Raji (cell line): ENCODE data around the gene MAN1C1.

Source experiments
- POLR2A ChIP-seq: IDR thresholded peaks from 2 replicates; pipeline ENCODE4 v1.6.1; 2011; ENCODE audit warnings: low read depth, low read length, control low read depth; ENCODE audit not compliant: insufficient read depth

MAN1C1 gene

DNA sequence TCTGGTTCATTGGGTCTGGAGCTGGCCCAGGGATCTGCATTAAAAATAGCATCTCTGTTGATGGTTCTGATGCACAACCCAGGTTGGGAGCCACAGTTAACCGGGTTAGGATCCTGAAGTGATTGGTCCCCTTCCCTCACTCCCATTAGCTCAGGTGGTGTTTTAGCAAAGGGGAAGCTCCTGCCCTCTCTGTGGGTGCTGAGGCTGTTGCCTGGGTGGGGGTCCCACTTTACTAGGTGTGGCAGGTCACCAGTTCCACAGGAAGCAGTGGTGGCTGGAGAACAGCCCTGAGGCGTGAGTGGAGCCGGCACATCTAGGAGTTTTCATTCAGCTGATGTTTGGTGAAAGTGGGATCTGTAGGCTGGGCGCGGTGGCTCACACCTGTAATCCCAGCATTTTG, 86.5 kb downstream of the MAN1C1 start:
- no peak for TF ChIP-seq POLR2A

DNA sequence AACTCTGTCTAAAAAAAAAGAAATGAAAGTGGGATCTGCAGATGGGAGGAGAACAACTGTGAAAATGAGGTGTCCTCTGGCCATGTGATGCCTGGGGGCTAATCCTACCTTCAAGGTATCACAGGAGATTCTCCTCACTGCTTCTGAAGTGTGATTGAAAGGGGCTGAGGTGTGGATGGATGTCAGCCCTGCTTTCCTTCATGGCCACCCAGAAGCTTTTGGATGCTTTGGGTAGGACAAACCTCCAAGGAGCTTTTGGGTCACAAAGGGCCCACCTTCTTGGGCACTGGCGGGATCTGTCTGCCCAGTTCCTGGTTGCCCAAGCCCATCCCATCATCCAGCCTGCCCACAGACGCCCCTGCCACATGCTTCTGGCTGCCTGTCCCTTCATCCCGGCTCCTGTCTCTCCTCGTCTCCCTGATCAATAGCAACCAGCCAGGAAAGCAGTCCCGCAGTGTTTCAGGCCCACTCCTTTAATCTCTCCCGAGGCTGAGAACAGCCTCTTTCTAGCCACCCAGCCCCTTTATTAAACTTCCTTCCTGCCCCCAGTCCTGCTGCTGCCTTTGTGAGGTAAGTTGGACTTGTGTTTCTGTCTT, 87.2 kb downstream of the MAN1C1 start:
- no peak for TF ChIP-seq POLR2A

DNA sequence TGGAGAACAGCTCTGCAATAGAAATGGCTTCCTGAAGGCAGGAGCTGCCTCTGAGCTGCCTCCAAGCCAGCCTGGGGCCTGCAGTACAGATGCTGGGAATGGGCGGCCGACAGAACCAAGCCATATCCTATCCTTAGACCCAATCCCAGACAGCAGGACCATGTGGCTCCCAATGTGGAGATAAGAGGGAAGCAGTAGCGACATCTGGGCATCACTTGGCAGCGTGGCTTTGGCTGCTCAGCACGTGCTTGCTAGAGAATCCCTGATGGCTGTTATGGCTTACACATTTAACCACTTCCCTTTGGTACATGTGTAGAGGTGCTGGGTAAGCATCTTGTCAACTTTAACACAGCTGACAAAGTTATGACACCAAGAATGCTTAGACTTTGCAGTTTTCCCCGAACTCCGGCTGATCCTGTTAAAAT, 87.7 kb downstream of the MAN1C1 start:
- no peak for TF ChIP-seq POLR2A

DNA sequence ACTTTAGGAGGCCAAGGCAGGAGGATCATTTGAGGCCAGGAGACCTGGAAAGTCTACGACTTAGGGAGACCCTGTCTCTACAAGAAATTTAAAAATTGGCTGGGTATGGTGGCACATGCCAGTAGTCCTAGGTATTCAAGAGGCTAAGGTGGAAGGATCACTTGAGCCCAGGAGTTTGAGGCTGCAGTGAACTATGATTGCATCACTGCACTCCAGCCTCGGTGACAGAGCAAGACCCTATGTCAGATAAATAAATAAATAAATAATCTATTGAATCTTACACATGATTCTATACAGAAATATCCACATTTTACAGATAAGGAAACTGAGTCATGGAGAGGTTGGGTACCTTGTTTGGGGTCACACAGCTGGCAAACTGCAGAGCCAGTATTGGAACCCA, 89.1 kb downstream of the MAN1C1 start:
- TF ChIP-seq POLR2A: no peak

DNA sequence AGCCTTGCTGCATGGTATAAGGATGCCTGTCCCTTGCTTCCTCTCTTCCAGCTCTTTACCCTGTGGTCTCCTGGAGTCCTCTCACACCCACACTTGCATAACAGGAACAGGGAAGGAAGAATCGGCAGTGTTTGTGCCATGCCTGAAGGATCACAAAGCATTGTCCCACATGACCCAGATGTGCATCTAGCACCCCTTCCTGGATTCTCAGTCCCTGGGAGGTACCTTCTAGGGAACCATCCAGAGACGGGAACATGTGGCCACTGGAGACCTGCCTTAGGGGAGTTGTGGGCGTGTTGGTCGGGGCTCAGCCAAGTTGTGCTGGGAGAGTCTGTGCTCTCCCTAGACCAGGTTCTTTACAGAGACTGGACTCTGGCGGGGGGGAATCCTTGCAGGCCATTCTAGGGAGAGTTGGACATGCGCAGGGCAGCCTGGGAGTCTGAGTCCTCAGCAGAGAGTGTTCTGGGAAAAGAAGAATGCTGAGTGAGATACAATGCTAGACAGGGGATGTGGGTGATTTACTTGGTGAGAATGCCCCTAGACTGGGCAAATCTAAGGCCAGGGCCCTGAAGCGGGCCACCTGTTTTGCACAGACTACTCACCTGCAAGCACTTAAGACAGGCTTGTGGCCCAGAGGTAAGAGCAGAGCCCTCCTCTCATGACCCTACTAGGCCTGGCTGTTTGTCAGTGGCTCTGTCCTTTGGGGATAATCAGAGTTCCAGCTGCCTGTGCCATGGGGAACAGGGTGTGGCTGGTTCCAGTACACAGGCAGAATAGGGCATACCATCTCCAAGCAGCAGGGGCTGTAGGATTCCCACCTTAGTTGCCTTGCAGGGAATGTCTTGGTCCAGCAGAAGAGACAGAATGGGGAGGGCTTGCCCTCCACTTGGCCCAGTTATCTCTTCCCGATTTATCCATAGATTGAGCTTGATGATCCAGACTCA, 89.8 kb downstream of the MAN1C1 start:
- no peak for TF ChIP-seq POLR2A

DNA sequence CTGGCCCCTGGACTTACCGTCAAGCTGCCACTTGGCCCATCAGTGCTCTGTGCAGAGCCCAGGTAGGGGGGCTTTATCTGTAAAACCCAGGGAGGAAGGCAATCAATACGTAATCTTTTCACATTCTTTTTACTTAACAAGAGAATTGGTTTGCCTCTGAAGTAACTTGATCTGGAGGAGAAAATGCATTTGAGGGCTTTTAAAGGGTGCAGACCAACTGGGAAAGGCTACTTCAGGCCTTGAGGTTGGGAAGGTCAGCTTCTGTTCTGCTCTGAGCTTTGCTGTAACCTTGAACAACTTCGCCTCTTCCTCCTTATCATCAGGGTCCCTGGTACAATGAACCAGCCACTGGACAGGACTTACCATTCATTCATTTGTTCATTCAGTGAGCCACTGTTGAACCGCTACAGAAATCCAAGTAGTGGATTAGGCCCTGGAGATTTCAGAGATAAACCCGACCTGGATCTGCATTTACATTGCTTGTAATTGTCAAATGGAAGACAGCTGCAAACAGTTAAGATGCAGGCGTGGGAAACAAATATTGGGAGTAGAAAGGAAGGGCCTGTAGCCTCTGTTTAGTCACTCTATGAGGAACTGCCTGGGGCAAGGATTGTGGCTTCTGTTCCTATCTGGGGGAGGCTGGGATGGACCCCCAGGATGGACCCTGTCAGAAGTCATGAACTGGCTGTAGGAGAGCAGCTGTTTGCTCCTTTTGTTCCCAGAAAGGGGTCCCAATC, 90.9 kb downstream of the MAN1C1 start:
- no peak for TF ChIP-seq POLR2A

DNA sequence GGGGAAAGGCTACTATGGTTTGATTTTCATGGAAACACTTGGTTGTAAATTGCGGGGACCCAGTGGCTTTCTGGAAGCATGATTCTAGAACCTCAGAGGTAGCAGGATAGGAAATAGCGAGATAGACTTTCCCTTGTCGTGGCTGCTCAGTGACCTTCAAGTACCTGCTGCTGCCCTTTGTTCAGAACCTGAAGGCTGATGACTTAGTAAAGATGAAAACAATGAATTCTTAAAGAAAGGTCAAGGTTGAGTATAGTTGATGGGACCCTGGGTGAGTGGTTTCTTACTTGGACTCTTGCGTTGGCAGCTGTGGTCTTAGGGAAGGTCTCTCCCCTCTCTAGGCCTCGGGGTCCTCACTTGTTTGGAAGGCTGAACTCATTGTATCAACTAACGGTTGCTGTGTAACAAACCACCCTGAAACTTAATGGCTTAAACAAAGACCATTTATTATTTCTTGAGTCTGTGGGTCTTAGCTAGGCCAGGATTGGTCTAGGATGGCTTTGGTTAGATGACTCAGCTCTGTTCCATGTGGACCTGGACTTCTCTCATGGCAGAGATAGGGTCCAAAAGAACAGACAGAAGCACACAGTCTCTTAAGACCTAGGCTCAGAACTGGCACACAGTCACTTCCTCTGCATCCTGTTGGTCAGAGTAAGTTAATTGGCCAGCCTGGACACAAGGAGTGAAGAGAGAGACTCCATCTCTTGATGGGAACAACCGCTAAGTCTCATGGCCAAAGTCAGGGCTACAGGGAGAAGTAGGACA, 94.2 kb downstream of the MAN1C1 start:
- TF ChIP-seq POLR2A: no peak

DNA sequence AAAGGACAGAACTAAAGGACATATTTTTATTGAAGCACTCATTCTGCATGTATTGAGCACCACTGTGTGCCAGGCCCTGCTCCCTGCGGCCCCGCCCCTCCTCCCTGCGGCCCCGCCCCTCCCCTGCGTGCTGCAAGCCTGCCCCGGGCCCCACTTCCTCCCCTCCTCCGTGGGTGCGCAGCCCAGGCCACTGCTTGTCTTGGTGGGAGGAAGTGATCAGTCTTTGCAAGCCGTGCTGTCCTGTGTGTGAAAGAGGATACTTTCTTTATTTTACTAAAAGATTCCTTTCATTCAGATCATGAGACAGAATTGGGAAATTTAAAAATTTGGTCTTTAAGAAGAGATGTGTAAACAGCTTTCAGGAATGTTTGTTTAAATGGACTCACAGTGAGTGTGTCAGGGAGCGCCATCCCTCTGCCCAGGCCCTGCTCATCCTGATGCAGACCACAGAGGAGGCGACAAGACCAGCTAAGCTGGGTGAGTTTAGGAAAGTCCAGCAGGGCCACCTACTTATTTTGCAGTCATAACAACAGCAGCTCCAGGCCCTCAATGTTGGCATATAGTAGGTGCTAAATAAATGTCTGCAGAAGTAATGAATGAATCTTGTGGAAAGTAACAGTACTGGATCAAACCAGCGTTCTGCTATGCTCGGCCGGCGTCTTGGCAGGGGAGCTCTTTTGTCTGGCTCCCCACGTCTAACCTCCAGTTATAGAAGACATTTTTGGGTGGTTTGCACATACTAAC, 95.1 kb downstream of the MAN1C1 start:
- TF ChIP-seq POLR2A: no peak

DNA sequence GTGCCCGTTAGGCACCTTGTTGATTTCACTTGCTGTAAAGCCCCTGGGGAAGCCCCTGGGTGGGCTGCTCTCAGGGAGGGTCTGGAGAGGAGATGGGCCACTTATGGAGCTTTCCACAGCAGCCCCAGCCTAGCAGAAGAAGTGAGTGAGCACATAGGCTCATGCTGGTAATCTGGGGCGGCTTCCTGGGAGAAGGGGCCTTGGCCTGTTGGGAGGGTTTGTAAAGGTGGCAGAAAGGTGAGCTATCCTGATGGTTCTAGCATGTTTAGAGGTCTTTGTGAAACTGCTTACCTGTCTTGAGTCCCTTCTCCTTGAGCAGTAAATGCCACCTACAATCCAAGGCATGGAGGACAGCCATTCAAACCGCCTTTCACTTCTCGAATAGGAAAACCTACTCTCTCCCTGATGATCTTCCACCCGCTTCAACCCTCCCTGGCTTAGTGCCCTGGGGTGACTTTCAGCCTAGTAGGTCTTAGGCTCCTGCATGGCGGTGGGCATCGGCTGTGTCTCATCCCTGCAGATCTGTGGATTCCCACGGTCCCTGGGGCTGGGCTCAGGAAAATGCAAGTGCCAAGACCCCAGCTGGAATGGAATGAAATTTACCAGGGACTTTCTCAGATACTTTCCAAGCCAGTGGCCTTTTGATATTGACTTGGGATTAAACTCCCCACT, 95.8 kb downstream of the MAN1C1 start:
- TF ChIP-seq POLR2A: no peak

DNA sequence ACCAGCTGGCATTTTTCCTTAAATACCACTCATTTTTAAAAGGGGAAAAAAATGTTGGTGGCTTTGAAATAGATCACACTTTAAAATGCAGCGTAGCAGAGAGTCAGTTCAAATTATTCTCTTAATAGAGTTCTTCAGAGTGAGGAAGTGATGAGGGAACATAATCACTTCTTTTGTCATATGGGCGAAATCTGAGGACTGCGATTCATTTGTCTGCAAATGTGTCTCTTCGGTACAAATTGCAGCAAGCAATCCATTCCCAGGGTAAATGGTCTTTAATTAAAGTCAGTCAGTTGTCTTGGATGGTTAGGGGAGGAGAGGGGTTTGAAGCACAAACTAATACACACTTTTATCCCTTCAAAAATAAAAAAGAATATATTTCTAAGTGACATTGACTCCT, 97.4 kb downstream of the MAN1C1 start:
- TF ChIP-seq POLR2A: no peak

DNA sequence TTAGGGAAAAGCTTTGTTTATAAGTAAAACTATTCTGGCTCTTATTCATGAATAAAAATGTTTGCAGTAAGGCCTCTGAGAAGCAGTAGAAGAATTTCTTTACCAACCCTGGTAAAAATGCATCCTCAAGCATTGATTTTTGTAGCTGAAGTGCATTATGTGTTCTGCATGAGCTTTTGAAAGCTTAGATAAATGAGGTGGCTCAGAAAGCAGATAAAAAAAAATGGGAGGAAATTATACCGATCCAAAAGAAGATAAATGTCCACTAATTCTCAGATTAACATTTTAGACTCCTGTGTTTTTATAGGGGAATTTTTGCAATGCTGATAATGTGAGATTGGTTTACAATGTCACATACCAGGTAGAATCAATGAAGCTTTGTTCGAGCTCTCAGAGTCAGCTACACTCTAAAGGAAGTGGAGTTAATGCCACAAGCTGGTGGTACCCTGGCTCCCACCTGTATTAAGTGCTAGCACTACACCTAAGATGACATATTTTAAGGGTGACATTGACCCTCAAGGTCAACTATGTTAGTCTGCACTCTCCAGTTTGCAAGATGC, 97.9 kb downstream of the MAN1C1 start:
- no peak for TF ChIP-seq POLR2A

DNA sequence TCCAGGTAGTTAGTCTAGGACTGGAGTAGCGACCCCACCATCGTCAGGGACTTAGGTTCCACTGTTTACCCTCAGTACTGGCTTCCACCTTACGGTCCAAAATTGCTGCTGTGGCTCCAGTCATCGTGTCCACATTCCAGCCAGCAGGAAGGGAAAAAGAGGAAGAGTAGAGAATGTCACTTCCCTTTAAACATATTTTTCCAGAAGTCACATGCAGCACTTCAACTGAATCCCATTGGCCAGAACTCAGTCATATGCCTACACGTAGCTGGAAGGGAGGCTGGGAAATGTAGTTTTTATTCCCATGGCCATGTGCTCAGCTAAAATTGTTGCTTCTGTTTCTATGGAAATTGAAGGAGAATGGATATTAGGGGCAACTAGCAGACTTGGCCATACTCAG, 99.3 kb downstream of the MAN1C1 start:
- no peak for TF ChIP-seq POLR2A

DNA sequence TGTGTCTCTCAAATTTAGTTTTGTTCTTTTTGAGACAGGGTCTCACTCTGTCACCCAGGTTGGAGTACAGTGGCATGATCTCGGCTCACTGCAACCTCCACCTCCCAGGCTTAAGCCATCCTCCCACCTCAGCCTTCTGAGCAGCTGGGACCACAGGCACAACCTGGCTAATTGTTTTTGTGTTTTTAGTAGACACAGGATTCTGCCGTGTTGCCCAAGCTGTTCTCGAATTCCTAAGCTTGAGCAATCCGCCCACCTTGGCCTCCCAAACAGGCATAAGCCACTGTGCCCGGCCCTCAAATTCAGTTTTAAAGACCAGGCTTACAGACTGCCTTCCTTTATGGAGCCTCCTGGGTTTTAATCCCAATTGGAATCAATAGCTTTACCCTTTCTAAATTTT, 99.7 kb downstream of the MAN1C1 start:
- no peak for TF ChIP-seq POLR2A

DNA sequence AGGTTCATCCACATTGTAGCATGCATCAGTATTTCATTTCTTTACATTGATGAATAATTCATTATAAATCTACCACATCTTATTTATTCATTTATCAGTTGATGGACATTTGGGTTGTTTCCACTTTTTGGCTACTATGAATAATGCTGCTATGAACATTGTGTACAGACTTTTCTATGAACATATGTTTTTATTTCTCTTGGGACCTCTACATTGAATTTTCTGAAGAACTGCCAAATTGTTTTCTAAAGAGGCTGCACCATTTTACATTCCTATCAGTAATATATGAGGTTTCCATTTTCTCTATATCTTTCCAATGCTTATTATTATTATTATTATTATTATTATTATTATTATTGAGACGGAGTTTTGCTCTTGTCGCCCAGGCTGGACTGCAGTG, 102.1 kb downstream of the MAN1C1 start:
- TF ChIP-seq POLR2A: no peak

DNA sequence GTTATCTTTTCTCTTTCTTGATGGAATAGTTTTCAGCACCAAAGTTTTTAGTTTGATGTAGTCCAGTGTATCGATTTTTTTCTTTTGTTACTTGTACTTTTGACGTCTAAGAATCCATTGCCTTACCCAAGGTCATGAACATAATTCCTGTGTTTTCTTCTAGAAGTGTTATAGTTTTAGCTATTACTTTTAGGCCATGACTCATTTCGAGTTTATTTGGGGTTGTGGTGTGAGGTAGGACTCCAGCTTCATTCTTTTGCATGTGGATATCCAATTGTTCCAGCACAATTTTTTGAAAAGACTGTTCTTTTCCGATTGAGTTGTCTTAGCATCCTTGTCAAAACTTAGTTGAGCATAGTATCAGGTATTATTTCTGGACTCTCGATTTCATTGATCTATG, 104.0 kb downstream of the MAN1C1 start:
- no peak for TF ChIP-seq POLR2A
